ENCODE data around the gene CADPS2.
"Not testable (repeated sequence)": the region's sequence is repeated elsewhere in the genome, so short reads cannot be mapped to it uniquely, and the experiment has no call there.

CADPS2 gene

DNA sequence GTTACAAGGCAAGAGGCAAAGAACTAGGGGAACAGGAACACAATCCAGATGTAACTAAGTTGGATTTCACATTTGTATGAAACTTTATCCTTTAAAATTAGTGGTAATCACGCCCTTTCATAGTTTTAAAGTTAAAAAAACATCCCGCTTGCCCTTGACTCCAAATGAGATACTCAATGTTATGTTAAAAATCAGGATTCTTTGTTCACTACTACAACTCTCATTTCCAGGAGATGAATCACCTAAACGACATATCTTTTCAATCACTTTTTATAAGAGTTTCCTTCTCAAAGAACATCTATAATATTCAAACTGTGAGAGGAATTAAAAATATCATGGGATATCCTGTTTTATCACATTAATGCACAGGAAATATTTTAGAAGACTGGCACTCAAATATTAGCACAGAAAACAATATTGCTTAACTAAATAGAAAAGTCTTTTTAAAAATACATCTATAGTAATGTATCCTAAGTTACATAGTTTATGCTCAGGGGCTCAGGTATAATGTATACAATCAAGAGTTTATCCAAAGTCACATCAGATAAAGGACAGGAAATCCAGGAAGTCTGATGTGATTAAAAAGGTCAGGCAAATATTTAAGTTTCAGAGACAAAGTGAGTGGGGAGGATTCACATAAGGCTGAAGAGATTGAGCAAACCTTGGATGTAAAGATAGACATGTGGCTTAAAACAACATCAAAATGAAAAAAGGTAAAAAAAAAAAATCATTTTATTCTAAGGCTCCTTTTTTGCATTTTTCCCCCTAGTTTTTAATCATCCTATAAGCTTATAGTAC, 41.9 kb downstream of the CADPS2 start:
- H3K27ac ChIP-seq (ENCODE audit: low read depth, low read length, poor library complexity, severe bottlenecking) = no peak overlapping the region
- no peaks in the 10 kb centered on the region for H3K36me3 ChIP-seq (ENCODE audit: insufficient read depth, low read length)
- no peak overlapping the region for H3K9ac ChIP-seq (ENCODE audit: low read length)
- H2AFZ ChIP-seq (ENCODE audit: low read length) = no peak overlapping the region
- no peaks in the 10 kb centered on the region for H3K79me2 ChIP-seq (ENCODE audit: insufficient read depth, low read length)
- H3K4me2 ChIP-seq (ENCODE audit: low read length) = no peak overlapping the region
- H3F3A ChIP-seq (ENCODE audit: insufficient read depth, low read length) = no peaks in the 10 kb centered on the region
- no peaks in the 10 kb centered on the region for H4K20me1 ChIP-seq (ENCODE audit: insufficient read depth, low read length)
- TF ChIP-seq, protein P1, sequence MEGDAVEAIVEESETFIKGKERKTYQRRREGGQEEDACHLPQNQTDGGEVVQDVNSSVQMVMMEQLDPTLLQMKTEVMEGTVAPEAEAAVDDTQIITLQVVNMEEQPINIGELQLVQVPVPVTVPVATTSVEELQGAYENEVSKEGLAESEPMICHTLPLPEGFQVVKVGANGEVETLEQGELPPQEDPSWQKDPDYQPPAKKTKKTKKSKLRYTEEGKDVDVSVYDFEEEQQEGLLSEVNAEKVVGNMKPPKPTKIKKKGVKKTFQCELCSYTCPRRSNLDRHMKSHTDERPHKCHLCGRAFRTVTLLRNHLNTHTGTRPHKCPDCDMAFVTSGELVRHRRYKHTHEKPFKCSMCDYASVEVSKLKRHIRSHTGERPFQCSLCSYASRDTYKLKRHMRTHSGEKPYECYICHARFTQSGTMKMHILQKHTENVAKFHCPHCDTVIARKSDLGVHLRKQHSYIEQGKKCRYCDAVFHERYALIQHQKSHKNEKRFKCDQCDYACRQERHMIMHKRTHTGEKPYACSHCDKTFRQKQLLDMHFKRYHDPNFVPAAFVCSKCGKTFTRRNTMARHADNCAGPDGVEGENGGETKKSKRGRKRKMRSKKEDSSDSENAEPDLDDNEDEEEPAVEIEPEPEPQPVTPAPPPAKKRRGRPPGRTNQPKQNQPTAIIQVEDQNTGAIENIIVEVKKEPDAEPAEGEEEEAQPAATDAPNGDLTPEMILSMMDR (IDR thresholded peaks at IDR 0.05; ENCODE audit: low read length) = no peak
- TF ChIP-seq EZH2 (IDR thresholded peaks at IDR 0.05; ENCODE audit: borderline replicate concordance, low read length) = no peak
- H3K4me1 ChIP-seq (ENCODE audit: insufficient read depth, low read length, severe bottlenecking) = no peaks in the 10 kb centered on the region
- H3K4me3 ChIP-seq (ENCODE audit: low read depth, low read length, poor library complexity, severe bottlenecking) = no peak overlapping the region
- no peaks in the 10 kb centered on the region for H3K9me3 ChIP-seq (ENCODE audit: low read length)
- no peaks in the 10 kb centered on the region for H3K27me3 ChIP-seq (ENCODE audit: insufficient read depth, low read length)
- peaks cover 4% of the 10 kb centered on the region; the same call in 1 of the 2 replicates for H3K9me2 ChIP-seq (ENCODE audit: low read depth, low read length)

DNA sequence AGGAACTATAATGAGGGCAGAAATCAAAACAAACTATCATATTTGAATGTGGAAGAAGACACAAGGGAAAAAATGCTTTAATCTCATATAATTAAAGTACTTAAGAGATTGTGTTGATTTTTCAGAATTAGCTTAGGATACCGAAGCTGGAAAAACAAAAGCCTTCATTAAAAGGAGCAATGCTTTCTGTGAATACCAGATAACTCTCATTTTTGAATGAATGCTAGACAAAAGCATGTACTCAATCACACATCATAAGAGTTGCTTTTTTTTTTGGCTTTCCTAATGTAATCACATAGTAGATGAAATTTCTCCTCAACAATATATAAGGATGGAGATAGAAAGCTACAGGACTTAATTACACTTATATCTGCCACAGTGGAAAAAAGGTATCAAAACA, 43.3 kb downstream of the CADPS2 start:
- Histone ChIP-seq H3K4me1 (ENCODE audit: insufficient read depth, low read length, severe bottlenecking) (no peaks in the 10 kb centered on the region), H3K9me2 (ENCODE audit: low read depth, low read length) (peaks cover 4% of the 10 kb centered on the region; the same call in 1 of the 2 replicates), H3K4me3 (ENCODE audit: low read depth, low read length, poor library complexity, severe bottlenecking) (no peak overlapping the region), H4K20me1 (ENCODE audit: insufficient read depth, low read length) (no peaks in the 10 kb centered on the region), H3K9me3 (ENCODE audit: low read length) (no peaks in the 10 kb centered on the region), H3K4me2 (ENCODE audit: low read length) (no peak overlapping the region), H3K79me2 (ENCODE audit: insufficient read depth, low read length) (no peaks in the 10 kb centered on the region), H3K9ac (ENCODE audit: low read length) (no peak overlapping the region), H3K27me3 (ENCODE audit: insufficient read depth, low read length) (no peaks in the 10 kb centered on the region), H3K27ac (ENCODE audit: low read depth, low read length, poor library complexity, severe bottlenecking) (no peak overlapping the region), H3K36me3 (ENCODE audit: insufficient read depth, low read length) (no peaks in the 10 kb centered on the region), H3F3A (ENCODE audit: insufficient read depth, low read length) (no peaks in the 10 kb centered on the region), H2AFZ (ENCODE audit: low read length) (no peak overlapping the region)
- TF ChIP-seq, protein P1 (IDR thresholded peaks at IDR 0.05; ENCODE audit: low read length) = no peak
- no peak for TF ChIP-seq EZH2 (IDR thresholded peaks at IDR 0.05; ENCODE audit: borderline replicate concordance, low read length)

DNA sequence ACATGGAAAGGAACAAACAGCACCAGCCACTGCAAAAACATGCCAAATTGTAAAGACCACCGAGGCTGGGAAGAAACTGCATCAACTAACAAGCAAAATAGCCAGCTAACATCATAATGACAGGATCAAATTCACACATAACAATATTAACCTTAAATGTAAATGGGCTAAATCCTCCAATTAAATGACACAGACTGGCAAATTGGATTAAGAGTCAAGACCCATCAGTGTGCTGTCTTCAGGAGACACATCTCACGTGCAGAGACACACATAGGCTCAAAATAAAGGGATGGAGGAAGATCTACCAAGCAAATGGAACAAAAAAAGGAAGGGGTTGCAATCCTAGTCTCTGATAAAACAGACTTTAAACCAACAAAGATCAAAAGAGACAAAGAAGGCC, 50.0 kb downstream of the CADPS2 start:
- H3K9ac ChIP-seq (ENCODE audit: low read length); H3K36me3 ChIP-seq (ENCODE audit: insufficient read depth, low read length); H3K4me3 ChIP-seq (ENCODE audit: low read depth, low read length, poor library complexity, severe bottlenecking); H3K27ac ChIP-seq (ENCODE audit: low read depth, low read length, poor library complexity, severe bottlenecking); H3K27me3 ChIP-seq (ENCODE audit: insufficient read depth, low read length); H3K9me3 ChIP-seq (ENCODE audit: low read length); H2AFZ ChIP-seq (ENCODE audit: low read length); H3K4me2 ChIP-seq (ENCODE audit: low read length); H3K4me1 ChIP-seq (ENCODE audit: insufficient read depth, low read length, severe bottlenecking); H3F3A ChIP-seq (ENCODE audit: insufficient read depth, low read length); H3K9me2 ChIP-seq (ENCODE audit: low read depth, low read length); H4K20me1 ChIP-seq (ENCODE audit: insufficient read depth, low read length); H3K79me2 ChIP-seq (ENCODE audit: insufficient read depth, low read length): not testable (repeated sequence)

DNA sequence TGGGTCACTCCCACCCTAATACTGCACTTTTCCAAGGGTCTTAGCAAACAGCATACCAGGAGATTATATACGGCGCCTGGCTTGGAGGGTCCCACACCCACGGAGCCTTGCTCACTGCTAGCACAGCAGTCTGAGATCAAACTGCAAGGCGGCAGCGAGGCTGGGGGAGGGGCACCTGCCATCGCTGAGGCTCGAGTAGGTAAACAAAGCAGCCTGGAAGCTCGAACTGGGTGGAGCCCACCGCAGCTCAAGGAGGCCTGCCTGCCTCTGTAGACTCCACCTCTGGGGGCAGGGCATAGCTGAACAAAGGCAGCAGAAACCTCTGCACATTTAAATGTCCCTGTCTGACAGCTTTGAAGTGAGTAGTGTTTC, 51.7 kb downstream of the CADPS2 start:
- not testable (repeated sequence) for H3F3A ChIP-seq (ENCODE audit: insufficient read depth, low read length); H3K9ac ChIP-seq (ENCODE audit: low read length); H3K36me3 ChIP-seq (ENCODE audit: insufficient read depth, low read length); H3K4me3 ChIP-seq (ENCODE audit: low read depth, low read length, poor library complexity, severe bottlenecking); H3K27ac ChIP-seq (ENCODE audit: low read depth, low read length, poor library complexity, severe bottlenecking); H3K4me2 ChIP-seq (ENCODE audit: low read length); H4K20me1 ChIP-seq (ENCODE audit: insufficient read depth, low read length); H3K27me3 ChIP-seq (ENCODE audit: insufficient read depth, low read length); H3K79me2 ChIP-seq (ENCODE audit: insufficient read depth, low read length); H2AFZ ChIP-seq (ENCODE audit: low read length); H3K4me1 ChIP-seq (ENCODE audit: insufficient read depth, low read length, severe bottlenecking); H3K9me2 ChIP-seq (ENCODE audit: low read depth, low read length); H3K9me3 ChIP-seq (ENCODE audit: low read length)
